Caco-2 (cell line): ENCODE data around the gene RASGRP1. TPM values are rescaled to one million over a fixed set of nuclear protein-coding genes. Genes with fewer than 3 reads are reported as not detected.

Source experiments
- BruUV-seq: library from RNA; stranded (reverse); fragments of 400-500 nt; replicated peaks from 2 replicates; lab custom pipeline; 2021; lab: Mats Ljungman, UMichigan
- CTCF ChIA-PET: fragments of 300-600 bp; sonication (Branson Sonifier 250); formaldehyde crosslinking; loops from one replicate; lab custom pipeline; 2022; ENCODE audit warnings: antibody characterized with exemption; lab: Charles Lee
- POLR2A ChIA-PET: fragments of 300-600 bp; sonication (Branson Sonifier 250); formaldehyde crosslinking; loops from one replicate; lab custom pipeline; 2022; ENCODE audit warnings: antibody characterized with exemption; lab: Charles Lee
- DNase-seq, 2 experiments: peaks; one replicate each; pipeline versions ENCODE4 v3.0.0 to v3.0.0-alpha.2; 2020 to 2022
- H3K27me3 ChIP-seq: replicated peaks from 2 replicates; pipeline ENCODE4 v1.6.0; 2011; ENCODE audit warnings: low read length; ENCODE audit not compliant: control insufficient read depth, insufficient read depth
- H3K36me3 ChIP-seq: 2 replicates; pipeline ENCODE4 v1.5.1; 2011; ENCODE audit warnings: low read length; ENCODE audit not compliant: control insufficient read depth, insufficient read depth
- H3K4me1 ChIP-seq: fragments of 250-450 bp; sonication (Bioruptor Pico); 2 replicates; pipeline ENCODE4 v1.5.1; 2020; ENCODE audit warnings: mild to moderate bottlenecking
- H3K4me3 ChIP-seq: 2 replicates; pipeline ENCODE4 v1.5.1; 2011; ENCODE audit warnings: low read depth, mild to moderate bottlenecking, control low read depth, low read length
- H3K9me3 ChIP-seq: fragments of 250-450 bp; sonication (Bioruptor Pico); 2 replicates; pipeline ENCODE4 v1.5.1; 2020; ENCODE audit warnings: mild to moderate bottlenecking, moderate library complexity
- H3K27ac Mint-ChIP-seq: one replicate; pipeline ENCODE4 v1.8.0; 2022; ENCODE audit warnings: mixed read lengths; ENCODE audit not compliant: unreplicated experiment
- H3K27me3 Mint-ChIP-seq: one replicate; pipeline ENCODE4 v1.8.0; 2022; ENCODE audit warnings: mixed read lengths; ENCODE audit not compliant: insufficient read depth, unreplicated experiment
- H3K36me3 Mint-ChIP-seq: one replicate; pipeline ENCODE4 v1.8.0; 2022; ENCODE audit warnings: mild to moderate bottlenecking, mixed read lengths; ENCODE audit not compliant: insufficient read depth, unreplicated experiment
- H3K4me1 Mint-ChIP-seq: one replicate; pipeline ENCODE4 v1.8.0; 2022; ENCODE audit warnings: low read depth, mixed read lengths; ENCODE audit not compliant: unreplicated experiment
- H3K4me3 Mint-ChIP-seq: one replicate; pipeline ENCODE4 v1.8.0; 2022; ENCODE audit warnings: mild to moderate bottlenecking, moderate library complexity, mixed read lengths; ENCODE audit not compliant: unreplicated experiment
- H3K9me3 Mint-ChIP-seq: one replicate; pipeline ENCODE4 v1.8.0; 2022; ENCODE audit warnings: mixed read lengths; ENCODE audit not compliant: unreplicated experiment
- CTCF ChIP-seq, 2 experiments: fragments of 200-600 bp in 1 of 2; IDR thresholded peaks; 1 replicate in 1 of 2; 2 replicates in 1 of 2; pipeline versions ENCODE4 v1.5.1 to v1.8.0; 2011 to 2022; ENCODE audit warnings: antibody characterized with exemption in 1 of 2, control low read depth in 1 of 2, inconsistent platforms in 1 of 2, low read depth in 1 of 2, low read length in 1 of 2, mild to moderate bottlenecking in 1 of 2, moderate library complexity in 1 of 2; ENCODE audit not compliant: insufficient read depth in 1 of 2, severe bottlenecking in 1 of 2, unreplicated experiment in 1 of 2
- intact Hi-C: fragments of 100-400 bp; cut with micrococcal nuclease; formaldehyde crosslinking; loops from one replicate; pipeline ENCODE4 v1.10.0; 2022; ENCODE audit not compliant: unreplicated experiment
- total RNA-seq: library from RNA; stranded (reverse); gene quantifications from 2 replicates; pipeline ENCODE4 v1.2.3, GENCODE V29; 2022

Gene RASGRP1
- total RNA-seq, 1 experiment from 2014 or later, result 7.3 TPM

DNA sequence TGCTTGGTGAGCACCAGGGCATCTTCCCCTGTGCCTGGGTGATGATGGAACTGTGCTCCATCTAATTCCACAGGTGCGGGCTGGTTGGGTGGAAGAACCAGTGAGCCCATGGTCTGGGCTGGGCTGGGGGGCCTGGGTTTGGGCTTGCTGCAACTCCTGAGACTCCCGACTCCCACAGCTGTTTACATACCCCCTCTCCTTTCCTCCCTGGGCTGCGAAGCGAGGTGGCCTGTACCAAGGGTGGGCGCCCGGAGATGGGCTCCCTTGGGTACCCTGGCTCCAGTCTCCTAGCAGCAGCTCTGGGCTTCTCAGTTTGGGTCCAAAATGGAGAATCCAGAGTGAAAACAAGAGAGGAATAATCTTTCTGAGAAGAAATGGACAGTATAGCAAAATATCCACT, 105.1 kb downstream of the RASGRP1 start:
- Mint-ChIP-seq H3K4me1 (no peaks in the 10 kb centered on the region), H3K36me3 (peaks cover 10% of the 10 kb centered on the region), H3K27me3 (no peaks in the 10 kb centered on the region), H3K27ac (no peak overlapping the region), H3K9me3 (no peaks in the 10 kb centered on the region), H3K4me3 (no peak overlapping the region)
- no peak for TF ChIP-seq CTCF (IDR thresholded peaks at IDR 0.05; ENCODE audit: insufficient read depth in 1 of 2, low read depth in 1 of 2, low read length in 1 of 2, severe bottlenecking in 1 of 2, unreplicated experiment in 1 of 2)
- no peak overlapping the region for H3K4me3 ChIP-seq
- intact Hi-C loops, result no loop called here
- no peak for DNase-seq
- H3K36me3 ChIP-seq, result no peaks in the 10 kb centered on the region
- ChIA-PET POLR2A (no interaction called here), CTCF (no interaction called here)
- BruUV-seq, result no TSS peak
- peaks cover 12% of the 10 kb centered on the region; the same call in 1 of the 2 replicates for H3K4me1 ChIP-seq
- H3K27me3 ChIP-seq, result no peaks in the 10 kb centered on the region
- no peaks in the 10 kb centered on the region for H3K9me3 ChIP-seq

GRCh38 chr15:38458646-38459045, 106.0 kb downstream of the RASGRP1 start:
- H3K4me1 ChIP-seq, result peaks cover 12% of the 10 kb centered on the region; the same call in 1 of the 2 replicates
- no peak overlapping the region for H3K27ac Mint-ChIP-seq
- H3K4me3 ChIP-seq, result no peak overlapping the region
- TF ChIP-seq CTCF (IDR thresholded peaks at IDR 0.05; ENCODE audit: insufficient read depth in 1 of 2, low read depth in 1 of 2, low read length in 1 of 2, severe bottlenecking in 1 of 2, unreplicated experiment in 1 of 2), result no peak
- no peak overlapping the region for H3K4me3 Mint-ChIP-seq
- H3K27me3 Mint-ChIP-seq, result no peaks in the 10 kb centered on the region
- no peaks in the 10 kb centered on the region for H3K27me3 ChIP-seq
- ChIA-PET CTCF (no interaction called here), POLR2A (interaction anchor here (0.5 kb wide), 1 partner anchor 77 kb away, joined by 3 read pairs; no protein-coding TSS in a partner anchor)
- no TSS peak for BruUV-seq
- H3K9me3 Mint-ChIP-seq, result no peaks in the 10 kb centered on the region
- intact Hi-C loops, result no loop called here
- H3K4me1 Mint-ChIP-seq, result no peaks in the 10 kb centered on the region
- H3K36me3 Mint-ChIP-seq, result peaks cover 10% of the 10 kb centered on the region
- no peaks in the 10 kb centered on the region for H3K9me3 ChIP-seq
- DNase-seq, result no peak
- H3K36me3 ChIP-seq, result no peaks in the 10 kb centered on the region

GRCh38 chr15:38455092-38455491, 109.5 kb downstream of the RASGRP1 start:
- no peak for DNase-seq
- H3K27me3 Mint-ChIP-seq, result no peaks in the 10 kb centered on the region
- no TSS peak for BruUV-seq
- H3K9me3 ChIP-seq, result no peaks in the 10 kb centered on the region
- intact Hi-C loops, result no loop called here
- H3K27ac Mint-ChIP-seq, result peak overlapping the region; percentile 93
- H3K36me3 ChIP-seq, result no peaks in the 10 kb centered on the region
- ChIA-PET POLR2A (interaction anchor here (2.5 kb wide), 1 partner anchor 14 kb away, joined by 38 read pairs; no protein-coding TSS in a partner anchor), CTCF (interaction anchor here (0.7 to 2.6 kb wide), 5 partner anchors 13 to 245 kb away, joined by 3 to 33 read pairs (median 7); no protein-coding TSS in a partner anchor)
- H3K9me3 Mint-ChIP-seq, result no peaks in the 10 kb centered on the region
- H3K4me3 ChIP-seq, result peak overlapping the region; percentile 73
- peaks cover 19% of the 10 kb centered on the region; the same call in 1 of the 2 replicates for H3K4me1 ChIP-seq
- no peaks in the 10 kb centered on the region for H3K4me1 Mint-ChIP-seq
- peak overlapping the region; percentile 76 for H3K4me3 Mint-ChIP-seq
- H3K36me3 Mint-ChIP-seq, result peaks cover 10% of the 10 kb centered on the region
- no peaks in the 10 kb centered on the region for H3K27me3 ChIP-seq
- no peak for TF ChIP-seq CTCF (IDR thresholded peaks at IDR 0.05; ENCODE audit: insufficient read depth in 1 of 2, low read depth in 1 of 2, low read length in 1 of 2, severe bottlenecking in 1 of 2, unreplicated experiment in 1 of 2)
